IPS-18a (cell line): ENCODE data around the gene NSD1.

Experiments used
- H3K27ac ChIP-seq: one replicate; pipeline ENCODE4 v1.5.1; 2013; ENCODE audit warnings: low read length
- H3K27me3 ChIP-seq: one replicate; pipeline ENCODE4 v1.6.1; 2013; ENCODE audit warnings: mild to moderate bottlenecking, low read length; ENCODE audit not compliant: control insufficient read depth, insufficient read depth
- H3K36me3 ChIP-seq: one replicate; pipeline ENCODE4 v1.6.1; 2013; ENCODE audit warnings: low read depth, low read length; ENCODE audit not compliant: control insufficient read depth
- H3K4me1 ChIP-seq: one replicate; pipeline ENCODE4 v1.6.1; 2013; ENCODE audit warnings: low read depth, low read length; ENCODE audit not compliant: control insufficient read depth
- H3K4me3 ChIP-seq: one replicate; pipeline ENCODE4 v1.5.1; 2013; ENCODE audit warnings: low read length
- H3K9ac ChIP-seq: one replicate; pipeline ENCODE4 v1.6.1; 2013; ENCODE audit warnings: mild to moderate bottlenecking, low read length, moderate library complexity
- H3K9me3 ChIP-seq: one replicate; pipeline ENCODE4 v1.6.1; 2013; ENCODE audit warnings: low read depth, low read length; ENCODE audit not compliant: control insufficient read depth

NSD1 gene

GRCh38 chr5:177317959-177318377 is 184.4 kb downstream of the NSD1 start:
- Histone ChIP-seq H3K9me3 (no peaks in the 10 kb centered on the region), H3K36me3 (no peaks in the 10 kb centered on the region), H3K27ac (no peak overlapping the region), H3K27me3 (no peaks in the 10 kb centered on the region), H3K9ac (no peak overlapping the region), H3K4me1 (no peaks in the 10 kb centered on the region), H3K4me3 (no peak overlapping the region)

GRCh38 chr5:177319913-177320588 is 186.5 kb downstream of the NSD1 start:
- Histone ChIP-seq H3K27ac (no peak overlapping the region), H3K4me1 (no peaks in the 10 kb centered on the region), H3K27me3 (no peaks in the 10 kb centered on the region), H3K4me3 (no peak overlapping the region), H3K9ac (no peak overlapping the region), H3K36me3 (no peaks in the 10 kb centered on the region), H3K9me3 (no peaks in the 10 kb centered on the region)

DNA sequence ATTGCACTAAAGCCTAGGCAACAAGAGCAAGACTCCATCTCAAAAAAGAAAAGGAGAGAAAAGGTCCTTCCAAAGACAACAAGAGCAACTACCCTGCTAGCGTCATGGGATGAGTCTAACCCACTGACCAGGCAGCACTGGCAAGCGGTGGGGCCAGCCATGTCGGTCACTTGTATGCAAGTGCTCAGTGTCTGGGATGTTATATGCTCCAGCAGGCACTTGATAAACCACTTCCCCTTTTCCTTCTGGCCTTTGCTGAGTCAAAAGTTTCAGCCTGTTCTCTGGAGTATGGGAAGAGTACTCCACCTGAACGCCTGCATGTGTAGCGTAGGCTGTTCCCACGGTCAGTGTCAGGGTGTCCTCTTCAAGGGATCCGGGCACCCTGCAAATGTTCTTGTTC is 187.3 kb downstream of the NSD1 start:
- H3K9me3 ChIP-seq = no peaks in the 10 kb centered on the region
- no peak overlapping the region for H3K4me3 ChIP-seq
- H3K27ac ChIP-seq = no peak overlapping the region
- no peaks in the 10 kb centered on the region for H3K27me3 ChIP-seq
- H3K36me3 ChIP-seq = no peaks in the 10 kb centered on the region
- peaks cover 5% of the 10 kb centered on the region for H3K4me1 ChIP-seq
- H3K9ac ChIP-seq = no peak overlapping the region

DNA sequence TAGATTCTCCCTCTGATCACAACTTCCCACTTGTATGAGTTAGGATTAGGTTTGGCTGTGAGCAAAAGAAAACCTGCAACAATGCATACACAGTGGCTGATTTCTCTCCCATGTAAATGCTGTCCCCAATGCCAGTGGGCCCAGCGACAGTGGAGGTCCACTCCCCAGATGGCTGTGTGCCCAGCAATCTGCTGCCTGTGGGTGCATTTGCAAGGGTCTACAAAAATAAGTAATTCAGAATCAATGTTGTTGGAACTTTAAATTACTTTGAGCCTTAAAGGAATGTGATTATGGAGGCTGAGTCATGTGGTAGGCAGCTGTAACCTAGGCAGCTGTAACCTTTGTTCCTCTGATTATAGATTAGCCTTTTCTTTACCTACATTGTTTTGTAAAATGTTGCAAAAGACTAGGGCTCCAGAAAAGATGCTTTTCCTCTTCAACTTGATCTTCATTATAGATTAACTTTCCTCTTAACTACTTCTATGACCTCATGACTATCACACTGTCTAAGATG is 192.4 kb downstream of the NSD1 start:
- Histone ChIP-seq H3K27me3 (no peaks in the 10 kb centered on the region), H3K27ac (peak overlapping the region; percentile 65), H3K36me3 (no peaks in the 10 kb centered on the region), H3K9ac (no peak overlapping the region), H3K4me3 (no peak overlapping the region), H3K9me3 (no peaks in the 10 kb centered on the region), H3K4me1 (peaks cover 9% of the 10 kb centered on the region)

DNA sequence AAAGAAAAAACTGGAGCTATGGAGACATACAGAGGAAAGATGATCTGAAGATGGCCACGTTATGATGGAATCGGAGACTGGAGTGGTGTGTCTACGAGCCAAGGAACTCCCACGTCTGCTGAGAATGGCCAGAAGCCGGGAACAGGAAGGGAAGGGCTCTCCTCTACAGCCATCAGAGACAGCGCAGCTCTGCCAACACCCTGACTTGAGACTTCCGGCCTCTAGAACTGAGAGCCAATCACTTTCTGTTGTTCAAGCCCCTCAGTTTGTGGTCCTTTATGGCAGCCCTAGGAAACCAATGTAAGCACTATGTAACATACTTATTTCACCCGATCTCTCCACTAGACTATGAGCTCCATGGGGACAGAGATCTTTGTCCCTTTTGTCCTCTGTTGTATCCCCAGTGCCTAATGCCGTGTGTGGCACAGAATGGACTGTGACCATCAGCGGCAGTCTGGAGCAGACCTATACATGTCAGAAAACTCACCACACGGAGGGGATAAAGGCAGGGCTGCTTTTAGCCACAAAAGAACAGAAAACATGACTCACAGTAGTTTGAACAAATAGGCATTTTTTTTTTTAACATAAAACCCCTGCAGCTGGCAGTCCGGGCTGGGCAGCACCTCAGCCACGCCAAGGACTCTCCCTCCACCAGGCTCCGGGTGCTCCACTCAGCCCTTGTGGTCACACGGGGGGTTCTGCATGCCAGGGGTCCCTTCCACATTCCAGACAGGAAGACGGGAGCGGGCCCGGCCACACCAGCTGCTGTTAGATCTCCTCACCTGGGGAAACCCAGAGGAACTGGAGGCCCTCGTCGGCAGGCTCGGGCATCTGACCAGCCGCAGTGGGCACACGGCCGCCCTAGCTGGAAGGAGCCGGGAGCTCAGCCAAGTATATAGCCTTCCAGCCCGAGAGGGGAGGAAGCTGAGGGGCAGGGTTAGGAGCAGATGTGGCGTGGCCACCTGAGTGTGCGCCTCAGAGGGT is 194.3 kb downstream of the NSD1 start:
- no peaks in the 10 kb centered on the region for H3K36me3 ChIP-seq
- no peak overlapping the region for H3K4me3 ChIP-seq
- H3K27ac ChIP-seq = no peak overlapping the region
- no peak overlapping the region for H3K9ac ChIP-seq
- H3K4me1 ChIP-seq = peaks cover 9% of the 10 kb centered on the region
- no peaks in the 10 kb centered on the region for H3K27me3 ChIP-seq
- H3K9me3 ChIP-seq = no peaks in the 10 kb centered on the region

GRCh38 chr5:177328545-177329231 is 195.1 kb downstream of the NSD1 start:
- no peaks in the 10 kb centered on the region for H3K27me3 ChIP-seq
- peaks cover 9% of the 10 kb centered on the region for H3K4me1 ChIP-seq
- H3K4me3 ChIP-seq = no peak overlapping the region
- no peaks in the 10 kb centered on the region for H3K9me3 ChIP-seq
- H3K9ac ChIP-seq = no peak overlapping the region
- peaks cover 2% of the 10 kb centered on the region for H3K36me3 ChIP-seq
- no peak overlapping the region for H3K27ac ChIP-seq

DNA sequence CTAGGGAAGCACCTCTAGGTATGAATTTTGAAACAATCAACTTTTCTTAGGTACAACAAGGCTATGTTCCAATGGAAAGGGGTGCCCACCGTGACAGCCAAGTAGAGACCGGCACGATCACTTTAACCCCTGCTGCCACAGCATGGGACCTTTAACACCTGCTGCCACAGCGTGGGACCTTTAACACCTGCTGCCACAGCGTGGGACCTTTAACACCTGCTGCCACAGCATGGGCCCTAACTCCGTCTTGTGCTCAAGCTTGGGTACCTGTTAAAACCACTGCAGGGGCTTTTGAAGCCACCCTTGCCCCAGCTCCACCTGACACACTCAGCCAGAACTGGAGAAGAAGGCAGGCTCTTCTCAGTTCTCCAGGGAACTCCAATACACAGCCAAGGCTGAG is 196.3 kb downstream of the NSD1 start:
- Histone ChIP-seq H3K27ac (no peak overlapping the region), H3K9me3 (no peaks in the 10 kb centered on the region), H3K4me3 (no peak overlapping the region), H3K27me3 (no peaks in the 10 kb centered on the region), H3K9ac (no peak overlapping the region), H3K4me1 (peaks cover 9% of the 10 kb centered on the region), H3K36me3 (peaks cover 14% of the 10 kb centered on the region)

- Histone ChIP-seq H3K27ac (no peak overlapping the region), H3K4me1 (peaks cover 1% of the 10 kb centered on the region), H3K9ac (no peak overlapping the region), H3K36me3 (peaks cover 27% of the 10 kb centered on the region), H3K27me3 (no peaks in the 10 kb centered on the region), H3K4me3 (no peak overlapping the region), H3K9me3 (no peaks in the 10 kb centered on the region)
Observed at GRCh38 chr5:177330991-177331842, 197.6 kb downstream of the NSD1 start.

DNA sequence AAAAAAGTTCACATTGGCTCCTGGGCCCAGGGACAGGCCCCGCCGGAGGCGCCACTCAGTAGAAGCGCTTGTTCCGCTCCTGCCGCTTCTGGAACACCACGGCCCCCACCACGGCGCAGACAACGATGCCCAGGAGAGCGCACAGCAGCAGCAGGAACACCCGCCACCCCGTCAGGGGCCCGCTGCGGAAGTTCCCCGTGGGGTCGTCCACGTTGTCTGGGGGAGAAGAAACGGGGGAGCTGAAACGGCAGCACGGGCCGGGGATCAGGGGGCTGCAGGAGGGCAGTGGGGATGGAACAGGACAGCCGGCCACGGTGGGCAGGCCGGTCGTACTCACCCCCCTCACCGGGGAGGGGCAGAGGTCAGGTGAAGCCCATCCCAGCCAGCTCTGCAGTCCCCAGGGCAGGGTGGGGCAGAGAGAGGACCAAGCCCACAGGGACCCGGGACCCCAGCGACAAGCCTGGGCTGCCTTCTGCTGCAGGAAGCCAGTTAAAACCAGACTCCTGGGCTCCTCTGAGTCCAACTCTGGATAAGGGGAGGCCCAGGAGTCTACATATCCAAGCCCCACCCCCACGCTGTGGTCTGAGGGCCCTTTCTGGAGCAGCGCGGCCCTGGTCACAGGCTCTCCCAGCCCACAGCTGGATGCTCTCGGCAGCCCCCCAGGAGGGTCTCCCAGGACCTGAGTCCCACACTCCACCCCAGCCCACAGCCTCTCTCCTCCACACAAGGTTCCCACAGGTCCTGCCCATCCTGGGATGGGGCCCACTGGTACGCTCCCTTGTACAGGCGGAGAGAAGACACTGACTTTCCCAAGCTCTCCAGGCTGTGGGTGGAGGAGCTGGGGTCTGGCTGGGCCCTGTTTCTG is 198.7 kb downstream of the NSD1 start:
- Histone ChIP-seq H3K27me3 (no peaks in the 10 kb centered on the region), H3K27ac (no peak overlapping the region)

GRCh38 chr5:177332896-177333260 is 199.3 kb downstream of the NSD1 start:
- no peak overlapping the region for H3K27ac ChIP-seq
- no peaks in the 10 kb centered on the region for H3K27me3 ChIP-seq
- H3K9me3 ChIP-seq = no peaks in the 10 kb centered on the region
- peaks cover 43% of the 10 kb centered on the region for H3K36me3 ChIP-seq
- H3K9ac ChIP-seq = no peak overlapping the region
- no peaks in the 10 kb centered on the region for H3K4me1 ChIP-seq
- H3K4me3 ChIP-seq = no peak overlapping the region

More for the DNA sequence above, 198.7 kb downstream of the NSD1 start:
- no peaks in the 10 kb centered on the region for H3K9me3 ChIP-seq
- H3K36me3 ChIP-seq = peaks cover 37% of the 10 kb centered on the region
- no peak overlapping the region for H3K4me3 ChIP-seq
- no peaks in the 10 kb centered on the region for H3K4me1 ChIP-seq
- no peak overlapping the region for H3K9ac ChIP-seq
